ENCODE measurements around the gene ABLIM1.

- TF ChIP-seq CTCF (IDR thresholded peaks at IDR 0.05): no peak
- no peak for TF ChIP-seq ZFX (IDR thresholded peaks at IDR 0.05; ENCODE audit: borderline replicate concordance)
Observed at GRCh38 chr10:114406455-114406854, 251.6 kb downstream of the ABLIM1 start.

Measured in 22Rv1 (cell line).